HG03095 (cell line): ENCODE measurements around the gene SYMPK.
A peak's percentile ranks its signal among the peaks of the same experiment; 100 is the strongest.

Experiments
- ATAC-seq: cut with Tn5 transposase; IDR thresholded peaks from one replicate; pipeline ENCODE4 v1.9.1; 2021; ENCODE audit warnings: moderate library complexity; ENCODE audit not compliant: unreplicated experiment

SYMPK gene

GRCh38 chr19:45826934-45827333, 36.0 kb downstream of the SYMPK start:
- ATAC-seq = no peak

- ATAC-seq = no peak
Measured at GRCh38 chr19:45825917-45826893, 36.7 kb downstream of the SYMPK start.

DNA sequence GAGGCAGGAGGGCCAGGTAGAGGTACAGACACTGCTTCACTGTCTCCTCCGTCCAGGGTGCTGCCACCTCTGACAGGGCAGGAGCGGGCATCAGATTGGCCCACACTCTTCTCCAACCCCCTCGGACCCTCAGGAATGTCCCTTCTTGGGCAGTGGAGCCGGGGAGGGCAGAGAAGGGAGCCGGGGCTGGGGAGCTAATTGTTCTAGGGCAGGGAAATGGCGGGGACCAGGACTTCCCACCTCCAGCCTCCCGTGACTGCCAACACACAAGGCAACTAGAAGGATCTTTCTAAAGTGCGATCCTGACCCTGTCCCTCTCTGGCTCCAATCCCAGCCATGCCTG, 37.7 kb downstream of the SYMPK start:
- no peak for ATAC-seq

- no peak for ATAC-seq
Measured at GRCh38 chr19:45824531-45825262, 38.2 kb downstream of the SYMPK start.

GRCh38 chr19:45824041-45824471, 38.9 kb downstream of the SYMPK start:
- ATAC-seq = no peak

DNA sequence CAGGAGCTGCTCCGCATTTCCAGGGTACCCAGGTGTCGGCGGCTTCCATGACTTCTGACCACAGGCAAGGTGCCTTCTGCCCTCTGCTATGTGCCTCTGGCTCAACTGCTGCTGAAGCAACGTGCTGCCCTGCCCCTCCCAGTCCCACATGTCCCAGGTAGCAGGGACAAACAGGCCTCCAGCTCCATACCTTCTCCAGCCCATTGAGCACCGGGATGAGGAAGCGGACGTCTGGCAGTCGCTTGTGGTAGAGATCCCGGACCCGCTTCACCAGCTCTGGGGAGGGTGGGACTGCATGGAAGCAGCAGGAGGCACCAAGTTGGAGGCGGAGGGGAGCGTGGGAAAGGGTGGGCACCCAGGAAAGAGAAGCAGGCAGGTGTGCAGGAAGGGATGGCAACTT, 39.8 kb downstream of the SYMPK start:
- ATAC-seq = no peak

GRCh38 chr19:45822716-45823115, 40.2 kb downstream of the SYMPK start:
- no peak for ATAC-seq

DNA sequence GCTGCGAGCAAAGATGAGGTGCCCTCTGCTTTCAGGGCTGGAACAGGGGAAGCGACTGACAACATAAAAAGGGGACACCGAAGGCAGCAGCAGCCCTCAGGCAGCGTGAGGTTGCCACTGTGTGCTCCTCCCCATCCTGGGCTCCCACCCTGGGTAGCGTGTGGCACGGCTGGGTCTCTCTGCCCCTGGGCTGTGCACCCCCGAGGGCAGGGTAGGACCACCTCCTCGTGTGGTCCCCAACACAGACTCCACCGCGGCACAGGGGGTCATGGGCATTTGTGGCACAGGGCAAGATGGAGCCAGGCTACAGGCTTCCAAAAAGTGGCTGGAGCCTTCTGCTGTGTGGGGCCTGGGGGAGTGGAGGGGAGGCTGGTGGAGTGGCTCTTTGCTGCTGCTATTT, 41.4 kb downstream of the SYMPK start:
- ATAC-seq = no peak

DNA sequence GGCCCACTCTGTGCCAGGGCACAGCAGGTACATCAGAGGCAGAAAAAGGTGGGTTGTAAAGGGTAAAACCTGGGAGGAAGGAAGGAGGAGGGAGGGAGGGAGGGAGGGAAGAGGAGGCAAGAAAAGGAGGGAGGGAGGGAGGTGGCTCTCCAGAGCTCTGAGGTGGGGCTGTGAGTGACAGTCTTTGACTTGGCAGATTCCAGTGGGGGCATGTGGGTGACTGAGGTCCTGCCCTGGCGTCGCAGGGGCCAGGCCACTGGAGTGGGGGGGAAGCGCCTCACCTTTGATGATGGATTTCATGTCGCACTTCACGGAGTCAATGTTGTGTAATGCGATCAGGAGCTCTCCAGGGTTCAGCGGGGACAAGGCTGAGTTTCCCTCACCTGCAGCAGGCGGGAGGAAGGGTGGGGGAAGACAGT, 41.8 kb downstream of the SYMPK start:
- ATAC-seq = no peak

DNA sequence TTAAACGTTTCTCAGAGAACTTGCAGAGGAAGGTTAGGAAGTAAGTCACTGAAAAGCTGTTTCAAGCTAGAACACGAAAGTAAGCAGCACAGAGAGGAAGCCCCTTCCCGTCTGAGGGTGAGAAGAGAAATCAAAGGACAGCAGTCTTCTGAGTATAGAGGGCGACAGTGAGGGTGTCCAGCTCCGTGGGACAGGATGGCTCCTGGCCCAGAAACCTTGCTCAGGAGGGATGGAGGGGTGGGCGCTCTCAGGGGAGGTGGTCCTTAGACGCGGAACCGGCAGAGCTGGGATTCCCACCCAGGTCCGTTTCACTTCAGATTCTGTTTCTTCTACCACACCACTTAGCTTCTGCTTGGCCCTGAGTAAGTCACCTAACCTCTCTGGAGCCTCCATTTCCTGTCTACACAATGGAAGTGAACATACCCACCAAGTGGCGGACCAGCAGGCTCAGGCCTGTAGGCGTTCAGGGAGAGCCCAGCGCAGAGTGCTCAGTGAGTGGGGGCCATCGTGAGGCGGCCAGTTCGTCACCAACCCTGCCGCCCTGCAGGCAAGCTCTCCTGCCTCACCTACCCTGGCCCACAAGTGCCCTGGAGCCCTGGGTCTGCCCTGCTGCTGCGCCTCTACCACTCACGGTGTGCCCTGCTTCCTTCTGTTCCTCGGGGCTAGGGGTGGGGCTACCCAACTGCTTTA, 42.4 kb downstream of the SYMPK start:
- no peak for ATAC-seq

DNA sequence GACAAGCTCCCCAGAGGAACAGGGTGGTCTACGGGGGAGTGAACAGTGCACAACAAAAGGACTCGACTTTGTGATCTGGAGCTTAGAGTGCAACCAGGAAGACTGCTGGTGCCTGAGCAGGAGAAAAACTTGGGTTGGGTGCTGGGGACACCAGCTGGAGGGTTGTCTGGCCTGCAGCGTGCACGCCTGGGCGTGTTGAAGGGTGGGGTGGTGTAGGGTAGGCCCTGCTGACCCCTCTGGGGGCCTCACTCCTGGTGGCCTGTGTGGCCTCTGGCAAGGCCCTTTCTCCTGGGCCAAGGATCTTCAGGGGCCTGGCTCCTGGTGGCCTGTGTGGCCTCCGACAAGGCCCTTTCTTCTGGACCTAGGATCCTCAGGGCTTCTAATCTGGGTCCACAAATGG, 43.2 kb downstream of the SYMPK start:
- no peak for ATAC-seq

DNA sequence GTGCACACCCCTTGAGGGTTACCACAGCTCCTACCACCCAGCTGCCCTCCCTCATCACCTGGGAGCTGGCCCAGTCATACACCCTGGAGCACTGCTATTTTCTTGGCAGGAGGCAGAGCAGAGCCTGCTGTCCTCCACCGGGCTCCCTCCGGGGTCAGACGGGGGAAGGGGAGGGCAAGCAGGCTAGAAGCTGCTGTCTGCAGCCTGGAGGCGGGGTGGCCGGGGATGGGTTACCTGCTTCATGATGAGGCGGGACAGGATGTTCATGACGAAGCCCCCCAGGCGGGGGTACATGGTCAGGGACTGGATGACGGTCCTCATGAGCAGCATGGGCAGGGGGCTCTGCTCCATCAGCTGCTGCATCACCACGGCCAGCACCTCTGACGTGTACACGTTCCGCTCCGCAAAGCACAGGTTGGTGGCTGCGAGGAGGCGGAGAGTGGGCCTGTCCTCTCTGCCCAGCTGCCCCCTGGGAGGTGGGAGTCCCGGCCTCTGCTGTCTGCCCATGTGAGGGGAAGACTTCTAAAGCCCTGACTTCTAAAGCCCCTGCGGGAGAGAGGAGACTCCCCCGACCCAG, 45.1 kb downstream of the SYMPK start:
- ATAC-seq = no peak

DNA sequence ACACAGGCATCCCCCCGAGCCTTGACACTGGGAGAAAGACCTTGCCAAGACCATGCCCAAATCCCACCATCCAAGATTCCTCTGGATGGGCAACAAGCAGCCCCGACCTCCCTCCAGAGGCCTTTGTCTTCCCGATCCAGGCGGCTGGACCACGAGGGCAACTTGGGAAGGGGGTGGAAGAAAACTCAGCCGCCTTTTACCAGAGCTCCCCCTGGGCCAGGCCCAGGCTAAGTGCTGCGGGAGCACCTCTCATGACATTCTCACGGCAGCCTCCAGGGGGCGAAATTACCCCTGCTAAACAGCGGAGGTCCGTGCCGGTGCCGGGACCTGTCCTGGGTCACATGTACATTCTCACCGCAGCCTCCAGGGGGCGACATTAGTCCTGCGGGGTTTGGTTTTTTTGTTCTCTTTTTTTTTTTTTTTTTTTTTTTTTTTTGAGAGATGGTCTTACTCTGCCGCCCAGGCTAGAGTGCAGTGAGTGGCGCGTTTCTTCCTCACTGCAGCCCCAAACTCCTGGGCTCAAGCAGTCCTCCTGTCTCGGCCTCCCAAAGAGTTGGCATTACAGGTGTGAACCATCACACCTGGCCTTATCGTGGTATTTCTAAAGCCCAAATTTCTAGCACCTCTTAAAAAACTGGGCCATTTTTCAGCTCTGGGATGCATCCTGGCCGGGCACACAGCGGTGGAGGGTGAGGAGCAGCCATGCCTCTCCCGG, 45.8 kb downstream of the SYMPK start:
- peak; percentile 78 for ATAC-seq

DNA sequence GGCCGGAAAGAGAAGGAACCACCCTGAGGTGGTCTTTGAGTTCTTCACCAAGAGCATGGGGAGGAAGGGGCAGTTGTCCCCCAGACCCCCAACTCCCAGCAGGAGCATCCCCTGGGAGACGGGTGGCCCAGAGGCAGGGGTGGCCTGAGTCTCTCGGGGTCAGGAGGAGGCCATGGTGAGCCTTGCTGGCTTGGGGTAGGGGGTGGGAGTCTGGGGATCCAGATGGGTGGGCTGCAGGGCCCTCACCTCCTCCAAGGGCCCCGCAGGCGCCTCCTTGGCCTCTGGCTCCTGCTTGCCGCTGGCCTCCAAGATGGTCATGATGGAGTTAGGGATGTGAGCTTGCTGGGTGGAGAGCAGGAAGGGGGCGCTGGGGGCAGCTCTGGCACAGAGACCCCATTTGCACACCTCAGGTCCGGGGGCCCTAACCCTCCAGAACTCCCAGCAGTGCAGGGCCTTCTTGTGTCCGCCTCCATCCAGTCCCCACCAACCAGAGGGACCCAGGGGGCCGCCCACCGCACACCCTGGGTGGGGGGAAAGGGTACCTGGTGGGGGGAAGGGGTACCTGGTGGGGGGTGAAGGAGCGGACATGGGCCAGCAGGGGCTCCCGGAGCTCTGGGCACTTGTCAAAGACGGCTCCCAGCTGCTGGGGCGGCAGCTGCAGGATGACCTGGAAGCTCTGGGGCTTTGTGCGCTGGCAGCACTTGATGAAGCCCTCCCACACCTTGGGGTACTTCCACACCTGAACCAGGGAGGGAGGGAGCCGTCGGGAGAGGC, 46.5 kb downstream of the SYMPK start:
- no peak for ATAC-seq

- no peak for ATAC-seq
Measured at GRCh38 chr19:45815481-45816216, 47.3 kb downstream of the SYMPK start.

DNA sequence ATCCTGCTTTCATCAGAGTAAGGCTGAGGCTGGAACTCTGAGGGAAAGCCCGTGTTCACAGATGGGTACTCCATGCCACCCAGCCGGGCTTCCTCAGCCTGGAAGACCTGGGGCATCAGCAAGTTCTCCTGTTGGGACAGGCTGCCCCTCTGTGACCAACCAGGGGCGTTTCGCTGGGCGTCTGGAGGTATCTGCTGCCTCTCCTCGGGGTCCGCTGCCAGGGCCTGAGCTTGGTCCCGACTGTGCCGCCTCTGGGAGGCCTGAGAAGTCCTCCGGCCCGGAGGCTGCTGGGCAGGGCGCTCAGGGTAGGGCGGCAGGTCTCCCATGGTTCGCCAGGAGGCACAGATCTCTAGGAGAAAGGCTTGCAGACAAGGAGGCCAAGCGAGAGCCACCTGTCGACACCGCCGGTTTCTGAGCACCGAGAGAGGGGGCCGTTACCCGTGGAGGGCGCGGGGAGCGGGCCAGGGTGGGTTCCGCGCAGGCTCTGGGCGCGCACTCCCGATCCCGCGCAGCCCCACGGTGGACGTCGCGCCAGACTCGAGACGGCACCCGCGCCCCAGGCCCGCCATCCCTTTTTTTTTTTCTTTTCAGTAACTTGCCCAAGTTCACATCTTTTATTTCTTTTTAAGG, 48.0 kb downstream of the SYMPK start, which contains the start of gene RSPH6A:
Gene RSPH6A, minus strand, starts transcription at position 458 of the 630 bp plus-strand sequence. Its CDS starts 132 bp downstream, at position 326.
- ATAC-seq = no peak

DNA sequence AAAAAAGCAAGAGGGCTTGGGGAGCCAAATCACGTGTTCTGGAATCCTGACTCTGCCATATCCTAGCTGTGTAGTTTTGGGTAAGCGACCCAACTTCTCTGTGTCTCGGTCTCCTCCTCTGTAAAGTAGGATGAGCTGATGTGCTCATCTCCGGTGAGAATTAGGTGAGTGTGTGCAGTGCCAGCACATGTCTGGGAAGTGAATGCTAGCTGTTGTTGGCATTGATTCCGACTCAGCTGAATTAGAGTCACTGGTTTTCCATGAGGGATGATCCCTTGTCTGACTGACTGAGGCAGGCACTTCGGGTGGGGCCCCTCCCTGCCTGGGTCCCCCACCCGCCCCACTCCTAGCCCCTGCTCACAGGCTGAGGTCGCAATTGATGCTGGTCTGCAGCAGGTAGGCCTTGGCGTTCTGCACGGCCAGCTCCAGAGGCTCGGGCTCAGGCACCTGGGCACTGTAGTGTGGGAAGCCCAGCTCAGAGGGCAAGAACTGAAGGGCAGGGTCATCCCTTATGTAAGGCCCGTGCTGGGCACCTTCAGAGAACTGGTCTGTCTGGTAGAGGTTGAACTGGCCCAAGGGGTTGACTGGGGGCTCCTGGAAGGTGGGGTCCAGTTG, 48.7 kb downstream of the SYMPK start:
- no peak for ATAC-seq

GRCh38 chr19:45812297-45812696, 50.6 kb downstream of the SYMPK start:
- ATAC-seq = no peak
